ENCODE results near the gene B4GALT5.
A peak's percentile ranks its signal among the peaks of the same experiment; 100 is the strongest.

B4GALT5 gene

DNA sequence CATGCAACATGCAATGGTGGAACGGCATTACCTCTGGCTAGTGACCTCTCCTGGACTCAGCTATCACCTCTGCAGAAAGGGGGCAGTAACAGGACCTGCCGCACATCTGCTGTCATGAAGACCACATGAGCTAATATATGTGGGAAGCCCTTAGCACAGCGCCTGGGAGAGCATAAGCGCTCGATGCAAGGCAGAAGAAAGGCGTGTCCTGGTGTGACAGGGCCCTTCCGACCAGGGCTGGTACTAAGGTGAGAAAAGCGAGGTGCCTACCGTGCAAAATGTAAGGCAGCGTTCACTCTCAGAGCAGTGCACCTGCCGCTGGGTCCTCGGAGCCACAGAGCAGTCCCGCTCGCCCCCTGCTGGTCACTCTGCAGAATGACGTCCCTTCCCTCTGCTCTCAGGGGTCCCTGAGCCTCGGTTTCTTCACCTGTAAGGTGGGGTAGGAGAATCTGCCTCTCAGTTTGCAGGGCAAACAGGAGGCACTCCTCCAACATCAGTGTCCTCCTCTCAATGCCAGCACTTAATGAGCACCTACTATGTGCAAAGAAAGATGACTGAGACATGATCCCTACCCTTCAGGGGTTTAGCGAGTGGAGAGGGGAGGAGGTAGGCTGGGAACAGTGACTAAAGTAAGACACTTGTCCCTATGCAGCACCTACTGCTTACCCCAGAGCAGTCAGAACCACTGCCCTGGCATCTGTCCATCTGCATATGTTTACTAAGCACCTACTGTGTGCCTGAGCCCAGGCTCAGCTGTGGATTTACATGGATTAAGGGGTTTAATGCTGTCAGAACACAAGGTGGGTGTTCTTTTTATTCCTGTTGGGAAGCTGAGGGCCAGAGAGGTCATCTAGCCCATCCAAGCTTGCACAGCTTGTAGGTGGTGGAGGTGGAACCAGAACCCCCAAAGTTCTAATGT, 104.7 kb downstream of the B4GALT5 start:
- peak; percentile 29 to 61 for DNase-seq (ENCODE audit: low read depth in 2 of 2)

DNA sequence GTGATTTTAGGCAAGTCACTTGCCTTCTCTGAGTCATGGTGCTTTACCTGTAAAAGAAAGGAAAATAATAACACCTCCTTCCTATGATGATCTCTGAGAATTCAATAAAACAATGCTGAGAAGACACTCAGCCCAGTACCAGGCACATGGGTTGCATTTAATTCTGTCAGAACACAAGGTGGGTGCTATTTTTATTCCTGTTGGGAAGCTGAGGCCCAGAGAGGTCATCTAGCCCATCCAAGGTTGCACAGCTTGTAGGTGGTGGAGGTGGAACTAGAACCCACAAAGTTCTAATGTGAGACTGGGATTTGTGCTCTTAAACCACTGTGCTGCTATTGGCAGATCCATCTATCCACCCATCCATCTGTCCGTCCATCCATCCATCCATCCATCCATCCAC, 106.1 kb downstream of the B4GALT5 start:
- no peak for DNase-seq (ENCODE audit: low read depth in 2 of 2)

GRCh38 chr20:49603209-49603627, 110.5 kb downstream of the B4GALT5 start:
- no peak for DNase-seq (ENCODE audit: low read depth in 2 of 2)

GRCh38 chr20:49602345-49603208, 111.1 kb downstream of the B4GALT5 start:
- no peak for DNase-seq (ENCODE audit: low read depth in 2 of 2)

- no peak for DNase-seq (ENCODE audit: low read depth in 2 of 2)
Observed at GRCh38 chr20:49601153-49601924, 112.3 kb downstream of the B4GALT5 start.

DNA sequence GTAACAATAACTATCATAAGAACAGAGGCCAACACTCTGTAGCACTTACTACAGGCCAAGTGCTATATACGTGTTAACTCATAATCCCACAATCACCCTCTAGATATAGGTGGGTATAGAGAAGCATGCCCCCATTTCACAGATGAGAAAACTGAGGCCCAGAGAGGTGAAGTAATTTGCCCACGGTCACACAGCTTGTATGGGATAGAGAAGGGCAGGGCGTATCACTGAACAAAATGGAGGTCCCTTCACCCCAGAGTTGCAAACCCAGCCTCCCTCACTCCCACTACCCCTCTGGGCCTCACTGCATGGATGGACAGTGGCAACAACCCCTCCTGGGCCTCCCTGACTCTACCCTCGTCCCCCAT, 113.9 kb downstream of the B4GALT5 start:
- no peak for DNase-seq (ENCODE audit: low read depth in 2 of 2)

DNA sequence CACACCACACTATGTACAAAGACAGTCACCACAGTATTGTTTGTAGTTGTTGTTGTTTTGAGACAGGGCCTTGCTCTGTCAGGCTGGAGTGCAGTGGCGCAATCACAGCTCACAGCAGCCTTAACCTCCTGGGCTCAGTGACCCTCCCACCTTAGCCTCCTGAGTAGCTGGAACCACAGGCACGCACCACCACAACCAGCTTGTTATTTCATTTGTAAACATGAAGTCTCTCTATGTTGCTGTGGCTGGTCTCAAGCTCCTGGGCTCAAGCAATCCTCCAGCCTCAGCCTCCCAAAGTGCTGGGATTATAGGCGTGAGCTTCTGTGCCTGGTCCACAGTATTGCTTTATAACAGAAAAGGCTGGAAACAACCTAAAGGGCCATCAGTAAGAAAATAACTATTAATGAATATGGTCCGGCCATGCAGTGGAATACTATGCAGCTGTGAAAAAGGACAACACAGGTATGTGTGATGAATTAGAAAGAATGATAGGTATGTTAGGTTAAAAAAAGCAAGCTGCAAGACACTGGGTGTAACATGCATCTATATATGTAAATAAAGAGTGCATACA, 115.8 kb downstream of the B4GALT5 start:
- no peak for DNase-seq (ENCODE audit: low read depth in 2 of 2)

DNA sequence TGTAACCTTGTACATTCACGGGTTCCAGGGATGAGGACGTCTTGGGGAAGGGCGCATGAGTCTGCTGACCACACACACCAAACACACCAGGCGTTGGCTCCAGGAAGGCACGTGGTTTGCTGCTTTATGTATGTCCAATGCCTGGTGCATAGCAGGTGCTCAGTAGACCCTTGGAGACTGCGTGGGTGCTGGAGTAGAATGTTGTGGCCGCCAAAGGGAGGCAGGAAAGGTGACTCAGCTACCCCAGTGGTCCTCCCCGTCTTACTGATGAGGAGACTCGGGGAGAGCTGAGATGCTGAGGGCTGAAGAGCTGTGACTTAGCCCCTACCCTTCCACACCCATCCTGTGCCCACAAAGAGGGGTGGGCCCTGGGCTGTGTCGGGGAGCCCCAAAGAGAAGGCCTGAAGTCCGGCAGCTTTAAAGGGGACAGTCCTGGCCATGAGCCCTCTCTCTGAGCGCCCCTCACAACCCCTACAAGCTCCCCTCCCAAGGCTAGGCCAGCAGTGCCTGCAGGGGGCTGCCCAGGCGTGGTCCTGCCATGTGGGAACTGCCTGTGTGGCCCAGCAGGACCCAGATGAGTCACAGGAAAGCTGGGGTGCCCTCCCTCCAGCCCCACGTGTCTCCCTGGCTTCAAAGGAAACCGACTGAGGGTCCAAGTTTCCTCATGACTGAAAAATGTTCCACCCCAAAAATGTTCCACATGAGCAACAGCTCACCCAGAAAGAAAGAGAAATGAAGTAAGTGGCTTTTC, 117.7 kb downstream of the B4GALT5 start:
- DNase-seq (ENCODE audit: low read depth in 2 of 2): no peak

DNA sequence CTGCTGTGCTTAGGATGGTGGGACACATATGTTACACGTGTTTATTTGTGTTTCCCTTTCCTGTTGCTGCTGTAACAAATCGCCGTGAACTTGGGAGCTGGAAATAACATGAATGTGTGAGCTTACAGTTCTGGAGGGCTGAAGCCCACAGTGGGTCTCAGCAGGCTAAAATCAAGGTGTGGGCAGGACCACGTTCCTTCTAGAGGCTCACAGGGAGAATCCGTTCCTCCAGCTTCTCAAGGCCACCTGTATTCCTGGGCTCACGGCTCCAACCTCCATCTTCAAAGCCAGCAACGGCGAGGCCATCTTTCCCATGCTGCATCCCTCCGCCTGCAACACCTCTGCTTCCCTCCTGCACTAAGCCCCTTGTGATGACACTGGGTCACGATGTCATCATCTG, 118.3 kb downstream of the B4GALT5 start:
- no peak for DNase-seq (ENCODE audit: low read depth in 2 of 2)

GRCh38 chr20:49594931-49595315, 118.8 kb downstream of the B4GALT5 start:
- DNase-seq (ENCODE audit: low read depth in 2 of 2): no peak

- DNase-seq (ENCODE audit: low read depth in 2 of 2): no peak
Observed at GRCh38 chr20:49594143-49594930, 119.3 kb downstream of the B4GALT5 start.

GRCh38 chr20:49593466-49594142, 120.1 kb downstream of the B4GALT5 start:
- no peak for DNase-seq (ENCODE audit: low read depth in 2 of 2)

DNA sequence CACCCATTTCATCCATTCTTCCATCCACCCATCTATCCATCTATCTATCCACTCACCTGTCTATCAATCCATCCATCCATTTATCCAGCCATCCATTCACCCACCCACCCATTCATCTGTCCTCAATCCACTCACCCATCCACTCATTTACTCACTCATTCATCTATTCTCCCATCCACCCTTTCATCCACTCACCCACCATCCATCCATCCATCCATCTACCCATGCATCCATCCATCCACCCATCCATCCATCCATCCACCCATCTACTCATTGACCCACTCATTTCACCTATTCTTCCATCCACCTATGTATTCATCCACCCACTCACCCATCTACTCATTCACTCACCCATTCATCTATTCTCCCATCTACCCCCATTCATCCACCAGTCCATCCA, 121.6 kb downstream of the B4GALT5 start:
- DNase-seq (ENCODE audit: low read depth in 2 of 2): no peak

DNA sequence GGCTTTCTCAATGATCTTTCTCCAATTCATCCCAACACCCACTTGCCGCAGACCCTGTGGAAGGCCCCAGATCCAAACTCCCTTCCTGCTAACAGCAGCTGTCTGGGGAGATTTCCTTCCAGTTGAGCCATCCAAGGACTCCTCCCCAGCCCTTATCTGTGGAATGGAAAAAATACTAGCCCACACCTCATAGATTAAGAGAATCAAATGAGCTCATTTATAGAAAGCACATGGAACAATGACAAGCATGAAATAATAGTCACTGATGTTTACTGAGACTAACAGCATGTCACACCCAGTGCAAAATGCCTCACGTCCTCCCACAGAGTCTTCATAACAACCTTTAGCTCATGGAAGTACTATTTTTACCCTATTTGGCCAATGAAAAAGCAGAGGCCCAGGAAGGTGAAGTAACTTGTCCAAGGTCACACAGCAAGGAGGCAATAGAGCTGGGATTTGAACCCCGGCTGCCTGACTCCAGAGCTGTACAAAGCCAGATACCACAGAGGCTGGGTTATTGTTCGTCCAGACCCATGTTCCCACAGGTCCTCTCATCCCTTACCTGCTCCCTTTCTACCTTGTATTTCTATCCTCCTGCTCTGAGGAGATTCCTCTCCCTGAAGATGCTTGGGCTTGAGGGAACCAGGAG, 122.3 kb downstream of the B4GALT5 start:
- no peak for DNase-seq (ENCODE audit: low read depth in 2 of 2)

DNA sequence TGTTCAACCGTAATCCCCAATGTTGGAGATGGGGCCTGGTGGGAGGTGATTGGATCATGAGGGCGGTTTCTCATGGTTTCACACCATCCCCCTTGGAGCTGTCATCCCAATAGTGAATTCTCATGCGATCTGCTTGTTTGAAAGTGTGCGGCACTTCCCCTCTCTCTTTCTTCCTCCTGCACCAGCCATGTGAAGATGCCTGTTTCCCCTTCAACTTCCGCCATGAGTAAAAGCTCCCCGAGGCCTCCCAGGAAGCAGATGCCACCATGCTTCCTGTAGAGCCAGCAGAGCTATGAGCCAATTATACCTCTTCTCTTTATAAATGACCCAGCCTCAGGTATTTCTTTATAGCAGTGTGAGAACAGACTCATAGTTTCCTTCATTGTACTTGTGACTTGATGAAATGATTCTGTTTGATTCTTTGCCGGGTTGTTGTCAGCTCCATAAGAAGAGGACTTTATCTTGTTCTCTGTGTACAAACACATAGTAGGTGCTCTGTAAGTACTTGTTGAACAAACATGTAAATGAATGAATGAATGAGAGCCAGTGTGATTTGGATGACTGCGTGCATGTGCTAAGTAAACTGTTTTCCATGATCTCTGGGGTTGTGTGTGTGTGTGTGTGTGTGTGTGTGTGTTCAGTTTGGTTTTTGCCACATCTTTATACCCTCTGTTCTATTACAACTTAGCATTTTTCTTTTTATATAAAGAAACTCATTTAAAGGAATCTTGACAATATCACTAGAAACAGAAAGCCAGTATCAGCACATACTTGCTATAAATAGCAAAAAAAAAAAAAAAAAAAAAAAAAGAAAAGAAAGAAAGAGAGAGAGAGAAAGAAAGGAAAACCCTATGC, 123.3 kb downstream of the B4GALT5 start:
- DNase-seq (ENCODE audit: low read depth in 2 of 2): no peak

DNA sequence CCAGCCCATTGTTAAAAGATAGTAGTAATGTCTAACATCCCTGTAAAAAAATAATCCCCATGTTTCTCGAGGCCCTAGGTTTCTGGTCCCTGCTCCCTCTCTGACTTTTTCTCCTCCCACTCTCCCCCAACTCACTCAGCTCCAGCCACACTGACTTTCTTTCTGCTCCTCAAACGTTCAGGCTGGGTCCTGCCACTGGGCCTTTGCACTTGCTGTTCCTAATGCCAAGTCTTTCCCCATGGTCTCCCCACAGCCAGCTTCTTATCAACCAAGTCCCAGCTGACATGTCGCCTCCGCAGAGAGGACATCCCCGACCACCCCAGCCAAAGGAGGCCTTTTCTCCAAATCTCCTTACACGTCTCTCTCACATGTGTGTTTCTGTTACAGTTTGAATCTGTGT, 123.9 kb downstream of the B4GALT5 start:
- DNase-seq (ENCODE audit: low read depth in 2 of 2): no peak

- no peak for DNase-seq (ENCODE audit: low read depth in 2 of 2)
Observed at GRCh38 chr20:49587111-49587570, 126.5 kb downstream of the B4GALT5 start.
